T follicular helper cell (primary cell): ENCODE results near the gene HSPB6.
"Not testable (repeated sequence)": the region's sequence is repeated elsewhere in the genome, so short reads cannot be mapped to it uniquely, and the experiment has no call there.

Experiments used
- DNase-seq: peaks from one replicate; pipeline ENCODE4 v3.0.0-alpha.2; 2020; ENCODE audit warnings: low read depth

HSPB6 gene

DNA sequence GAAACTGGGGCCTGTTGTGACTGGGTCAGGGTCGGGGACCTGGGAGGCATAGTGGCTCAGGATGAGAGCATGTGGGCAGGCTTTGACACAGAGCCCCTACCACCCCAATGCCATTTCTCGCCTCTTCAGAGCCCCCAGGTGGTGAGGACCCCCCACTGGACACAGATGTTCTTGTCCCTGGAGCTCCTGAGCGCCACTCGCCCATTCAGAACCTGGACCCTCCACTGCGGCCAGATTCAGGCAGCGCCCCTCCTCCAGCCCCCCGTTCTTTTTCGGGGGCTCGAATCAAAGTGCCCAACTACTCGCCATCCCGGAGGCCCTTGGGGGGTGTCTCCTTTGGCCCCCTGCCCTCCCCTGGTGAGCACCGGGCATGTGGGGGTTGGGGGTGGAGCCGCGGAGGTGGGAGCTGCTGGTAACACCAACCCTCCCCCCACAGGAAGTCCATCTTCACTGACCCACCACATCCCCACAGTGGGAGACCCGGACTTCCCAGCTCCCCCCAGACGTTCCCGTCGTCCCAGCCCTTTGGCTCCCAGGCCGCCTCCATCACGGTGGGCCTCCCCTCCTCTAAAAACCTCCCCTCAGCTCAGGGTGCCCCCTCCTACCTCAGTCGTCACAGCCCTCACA is 24.9 kb downstream of the HSPB6 start:
- no peak for DNase-seq

DNA sequence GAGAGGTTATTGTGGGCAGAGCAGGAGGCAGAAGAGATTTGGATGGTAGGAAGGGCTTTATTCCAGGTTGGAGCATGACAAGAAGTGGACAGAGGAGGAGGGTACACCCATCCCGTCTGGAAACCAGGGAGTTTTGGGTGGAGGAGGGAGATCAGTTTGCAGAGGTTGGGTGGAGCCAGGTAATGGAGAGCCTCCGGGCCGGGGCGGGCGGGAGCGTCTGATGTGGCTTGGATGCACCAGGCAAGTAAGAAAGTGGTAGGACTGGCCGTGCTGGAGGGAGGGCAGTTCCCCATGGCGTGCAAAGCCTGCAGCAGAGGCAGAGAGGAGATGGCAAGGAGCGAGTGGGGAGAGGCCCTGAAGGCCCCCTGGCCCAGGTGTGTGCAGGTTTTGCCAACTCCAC is 25.5 kb downstream of the HSPB6 start:
- no peak for DNase-seq

DNA sequence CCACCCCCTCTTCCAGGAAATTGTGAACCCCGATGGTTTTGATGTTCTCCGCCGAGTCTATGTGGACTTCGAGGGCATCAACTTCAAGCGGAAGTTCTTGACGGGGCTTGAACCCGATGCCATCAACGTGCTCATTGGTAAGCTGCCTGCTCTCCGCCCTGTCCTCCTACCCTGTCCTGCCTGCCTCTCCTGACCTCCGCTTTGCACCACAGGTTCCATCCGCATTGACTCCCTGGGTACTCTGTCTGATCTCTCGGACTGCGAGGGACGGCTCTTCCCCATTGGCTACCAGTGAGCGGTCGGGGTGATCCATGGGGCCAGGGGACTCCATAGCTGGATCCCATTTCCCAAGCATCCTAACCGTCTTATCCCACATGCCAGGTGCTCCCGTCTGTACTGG is 26.5 kb downstream of the HSPB6 start:
- DNase-seq: no peak

DNA sequence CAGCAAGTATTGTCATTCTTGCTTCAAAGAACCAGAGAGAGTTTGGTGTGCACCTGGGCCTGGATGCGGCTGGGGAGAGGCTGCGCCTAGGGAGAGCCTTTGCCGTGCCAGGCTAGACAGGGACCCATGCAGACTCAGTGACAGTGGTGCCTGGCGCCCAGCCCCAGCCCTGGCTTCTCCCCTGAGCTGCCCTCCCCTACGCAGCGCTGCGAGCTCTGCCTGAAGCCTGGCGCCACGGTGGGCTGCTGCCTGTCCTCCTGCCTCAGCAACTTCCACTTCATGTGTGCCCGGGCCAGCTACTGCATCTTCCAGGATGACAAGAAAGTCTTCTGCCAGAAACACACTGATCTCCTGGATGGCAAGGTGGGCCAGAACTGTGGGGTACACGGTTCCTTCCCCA is 27.1 kb downstream of the HSPB6 start:
- no peak for DNase-seq

DNA sequence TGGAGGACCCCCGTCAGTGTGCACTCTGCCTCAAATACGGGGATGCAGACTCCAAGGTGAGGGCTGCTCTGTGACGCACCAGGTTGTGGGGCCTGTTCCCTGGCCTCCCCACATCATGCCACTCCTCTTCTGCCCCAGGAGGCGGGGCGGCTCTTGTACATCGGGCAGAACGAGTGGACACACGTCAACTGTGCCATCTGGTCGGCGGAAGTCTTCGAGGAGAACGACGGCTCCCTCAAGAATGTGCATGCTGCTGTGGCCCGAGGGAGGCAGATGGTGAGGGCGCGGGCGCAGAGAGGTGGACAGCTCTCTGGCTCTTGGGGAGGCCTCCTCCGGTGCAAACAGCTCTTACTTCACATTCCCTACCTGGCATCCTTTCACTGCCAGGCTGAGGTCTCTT is 27.8 kb downstream of the HSPB6 start:
- DNase-seq: no peak

DNA sequence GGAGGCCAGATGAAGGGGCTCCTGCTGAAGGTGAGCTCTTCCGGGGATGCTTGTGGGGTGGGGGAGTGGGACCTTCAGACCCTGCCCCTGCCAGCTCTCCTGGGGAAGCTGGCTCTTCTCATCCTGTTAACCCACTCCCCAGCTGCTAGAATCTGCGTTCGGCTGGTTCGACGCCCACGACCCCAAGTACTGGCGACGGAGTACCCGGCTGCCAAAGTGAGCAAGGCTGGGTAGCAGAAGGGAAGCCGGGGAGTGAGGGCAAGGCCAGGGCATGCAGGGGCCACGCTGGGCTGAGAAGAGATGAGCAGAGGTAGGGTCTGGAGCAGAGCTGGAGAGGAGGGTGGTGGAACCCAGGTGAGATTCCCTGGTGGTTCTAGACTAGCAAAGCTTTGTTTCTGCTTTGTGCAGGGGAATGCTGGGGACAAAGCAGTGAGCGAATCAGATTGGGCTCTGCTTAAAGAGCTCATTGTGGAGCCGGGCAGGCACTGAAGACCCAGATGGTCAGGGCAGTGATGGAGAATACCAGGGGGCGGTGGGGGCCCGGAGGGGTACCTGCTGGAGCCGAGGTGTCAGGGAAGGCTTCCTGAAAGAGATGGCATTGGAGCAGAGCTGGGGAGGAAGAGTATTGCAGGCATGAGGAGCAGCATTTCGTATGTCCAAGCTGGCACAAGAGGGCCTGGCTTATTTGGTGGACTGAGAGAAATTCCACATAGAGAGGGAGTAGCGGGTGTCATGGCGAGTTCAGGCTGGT is 28.7 kb downstream of the HSPB6 start:
- DNase-seq: no peak

DNA sequence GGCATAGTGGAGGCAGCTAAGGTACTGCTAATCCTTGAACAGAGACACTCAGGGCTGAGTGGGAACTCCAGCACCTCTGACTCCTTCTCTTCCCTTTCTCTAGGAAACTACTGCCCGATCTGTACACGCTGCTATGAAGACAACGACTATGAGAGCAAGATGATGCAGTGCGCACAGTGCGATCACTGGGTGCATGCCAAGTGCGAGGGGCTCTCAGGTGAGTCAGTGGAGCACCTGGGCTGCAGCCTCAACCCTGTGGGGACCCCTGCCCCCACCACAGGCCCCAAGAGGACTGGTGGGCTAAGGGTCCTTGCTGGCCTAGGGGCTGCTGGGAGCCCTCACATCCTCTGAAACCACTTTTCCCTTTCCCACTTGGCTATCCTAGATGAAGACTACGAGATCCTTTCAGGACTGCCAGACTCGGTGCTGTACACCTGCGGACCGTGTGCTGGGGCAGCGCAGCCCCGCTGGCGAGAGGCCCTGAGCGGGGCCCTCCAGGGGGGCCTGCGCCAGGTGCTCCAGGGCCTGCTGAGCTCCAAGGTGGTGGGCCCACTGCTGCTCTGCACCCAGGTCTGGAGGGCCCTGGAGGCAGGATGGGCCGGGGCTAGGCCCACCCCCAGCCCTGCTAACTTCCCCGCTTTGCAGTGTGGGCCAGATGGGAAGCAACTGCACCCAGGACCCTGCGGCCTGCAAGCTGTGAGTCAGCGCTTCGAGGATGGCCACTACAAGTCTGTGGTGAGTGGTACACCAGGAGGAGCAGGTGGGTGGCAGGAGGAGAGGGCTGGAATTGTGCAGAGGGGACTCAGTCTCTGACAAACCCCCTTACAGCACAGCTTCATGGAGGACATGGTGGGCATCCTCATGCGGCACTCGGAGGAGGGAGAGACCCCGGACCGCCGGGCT is 29.5 kb downstream of the HSPB6 start:
- DNase-seq: no peak

DNA sequence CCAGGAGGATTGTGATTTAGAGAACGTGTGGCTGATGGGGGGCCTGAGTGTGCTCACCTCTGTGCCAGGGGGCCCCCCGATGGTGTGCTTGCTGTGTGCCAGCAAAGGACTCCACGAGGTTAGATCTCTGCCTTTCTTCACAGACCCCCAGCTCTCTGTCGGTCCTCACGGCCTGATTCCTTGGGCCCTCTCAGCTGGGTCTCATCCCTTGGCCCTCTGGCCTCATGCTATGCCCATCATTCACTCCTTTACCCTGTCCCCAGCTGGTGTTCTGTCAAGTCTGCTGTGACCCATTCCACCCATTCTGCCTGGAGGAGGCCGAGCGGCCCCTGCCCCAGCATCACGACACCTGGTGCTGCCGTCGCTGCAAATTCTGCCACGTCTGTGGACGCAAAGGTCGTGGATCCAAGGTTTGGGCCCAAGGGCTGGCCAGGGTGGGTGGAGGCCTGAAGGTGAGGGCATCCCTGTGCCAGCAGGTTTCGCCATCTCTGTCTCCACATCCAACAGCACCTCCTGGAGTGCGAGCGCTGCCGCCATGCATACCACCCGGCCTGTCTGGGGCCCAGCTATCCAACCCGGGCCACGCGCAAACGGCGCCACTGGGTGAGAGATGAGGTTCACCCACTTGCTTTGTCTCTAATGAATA is 31.5 kb downstream of the HSPB6 start:
- no peak for DNase-seq

DNA sequence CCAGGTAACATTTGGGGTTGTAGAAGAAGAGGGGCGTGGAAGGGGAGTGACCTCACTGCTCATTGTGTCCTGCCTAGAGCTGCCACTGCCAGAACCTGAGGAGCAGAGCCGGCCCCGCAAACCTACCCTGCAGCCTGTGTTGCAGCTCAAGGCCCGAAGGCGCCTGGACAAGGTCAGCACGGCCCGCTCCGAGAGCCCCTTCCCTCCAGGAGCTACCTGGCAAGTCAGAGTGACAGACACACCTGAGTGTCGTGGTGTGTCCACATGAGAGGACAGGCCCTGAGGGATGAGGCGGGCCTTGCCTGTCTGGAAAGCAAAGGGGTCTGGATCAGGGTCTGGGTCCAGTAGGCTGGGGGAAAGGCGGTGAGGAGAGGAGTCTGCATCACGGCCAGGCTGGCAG is 32.3 kb downstream of the HSPB6 start:
- DNase-seq: no peak

DNA sequence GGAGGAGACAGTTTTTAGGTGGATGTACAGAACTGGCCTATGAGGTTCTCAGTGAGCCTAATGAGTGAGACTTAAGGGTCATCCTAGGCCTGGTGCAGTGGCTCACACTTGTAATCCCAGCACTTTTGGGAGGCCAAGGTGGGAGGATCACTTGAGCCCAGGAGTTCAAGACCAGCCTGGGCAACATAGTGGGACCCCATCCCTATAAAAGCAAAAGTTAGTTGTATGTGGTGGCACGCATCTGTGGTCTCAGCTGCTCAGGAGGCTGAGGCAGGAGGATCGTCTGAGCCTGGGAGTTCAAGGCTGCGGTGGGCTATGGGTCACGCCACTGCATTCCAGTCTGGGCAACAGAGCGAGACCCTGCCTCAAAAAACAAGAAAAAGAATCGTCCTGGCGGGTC is 32.7 kb downstream of the HSPB6 start:
- DNase-seq: not testable (repeated sequence)

DNA sequence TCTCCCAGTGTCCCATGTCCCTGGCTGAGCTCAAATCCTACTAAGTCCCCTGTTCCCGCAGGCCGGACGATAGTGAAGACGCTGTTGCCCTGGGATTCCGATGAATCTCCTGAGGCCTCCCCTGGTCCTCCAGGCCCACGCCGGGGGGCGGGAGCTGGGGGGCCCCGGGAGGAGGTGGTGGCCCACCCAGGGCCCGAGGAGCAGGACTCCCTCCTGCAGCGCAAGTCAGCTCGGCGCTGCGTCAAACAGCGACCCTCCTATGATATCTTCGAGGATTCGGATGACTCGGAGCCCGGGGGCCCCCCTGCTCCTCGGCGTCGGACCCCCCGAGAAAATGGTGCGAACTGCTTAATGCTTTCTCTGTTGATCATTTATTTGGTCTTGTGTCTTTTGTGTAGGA is 33.2 kb downstream of the HSPB6 start:
- no peak for DNase-seq

DNA sequence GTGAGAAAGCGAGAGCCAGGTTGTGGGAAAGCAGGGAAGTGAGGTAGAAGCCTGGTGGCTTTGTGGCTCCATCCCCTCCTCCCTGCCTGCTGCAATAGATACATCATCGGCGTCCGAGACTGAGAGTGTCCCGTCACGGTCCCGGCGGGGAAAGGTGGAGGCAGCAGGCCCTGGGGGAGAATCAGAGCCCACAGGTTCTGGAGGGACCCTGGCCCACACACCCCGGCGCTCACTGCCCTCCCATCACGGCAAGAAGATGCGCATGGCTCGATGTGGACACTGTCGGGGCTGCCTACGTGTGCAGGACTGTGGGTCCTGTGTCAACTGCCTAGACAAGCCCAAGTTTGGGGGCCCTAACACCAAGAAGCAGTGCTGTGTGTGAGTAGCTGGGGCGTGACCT is 33.9 kb downstream of the HSPB6 start:
- DNase-seq: no peak

DNA sequence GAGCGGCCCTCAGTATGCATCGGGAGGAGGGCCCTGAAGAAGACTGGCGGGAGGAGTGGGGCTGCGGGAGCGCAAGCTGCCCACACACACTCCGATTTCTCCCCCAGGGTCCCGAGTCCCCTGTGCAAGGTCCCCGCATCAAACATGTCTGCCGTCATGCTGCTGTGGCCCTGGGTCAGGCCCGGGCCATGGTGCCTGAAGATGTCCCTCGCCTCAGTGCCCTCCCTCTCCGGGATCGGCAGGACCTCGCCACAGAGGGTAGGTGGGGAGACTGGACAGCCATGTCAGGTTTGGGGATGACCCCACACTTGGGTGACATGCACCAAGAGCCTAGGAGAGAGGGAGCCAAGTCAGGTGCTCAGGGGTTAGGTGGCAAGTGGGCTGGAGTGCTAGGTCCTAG is 34.4 kb downstream of the HSPB6 start:
- DNase-seq: no peak

DNA sequence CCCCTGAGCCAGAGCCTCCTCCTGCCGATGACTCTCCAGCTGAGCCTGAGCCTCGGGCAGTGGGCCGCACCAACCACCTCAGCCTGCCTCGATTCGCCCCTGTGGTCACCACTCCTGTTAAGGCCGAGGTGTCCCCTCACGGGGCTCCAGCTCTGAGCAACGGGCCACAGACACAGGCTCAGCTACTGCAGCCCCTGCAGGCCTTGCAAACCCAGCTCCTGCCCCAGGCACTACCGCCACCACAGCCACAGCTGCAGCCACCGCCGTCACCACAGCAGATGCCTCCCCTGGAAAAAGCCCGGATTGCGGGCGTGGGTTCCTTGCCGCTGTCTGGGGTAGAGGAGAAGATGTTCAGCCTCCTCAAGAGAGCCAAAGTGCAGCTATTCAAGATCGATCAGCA is 35.5 kb downstream of the HSPB6 start:
- DNase-seq: no peak

DNA sequence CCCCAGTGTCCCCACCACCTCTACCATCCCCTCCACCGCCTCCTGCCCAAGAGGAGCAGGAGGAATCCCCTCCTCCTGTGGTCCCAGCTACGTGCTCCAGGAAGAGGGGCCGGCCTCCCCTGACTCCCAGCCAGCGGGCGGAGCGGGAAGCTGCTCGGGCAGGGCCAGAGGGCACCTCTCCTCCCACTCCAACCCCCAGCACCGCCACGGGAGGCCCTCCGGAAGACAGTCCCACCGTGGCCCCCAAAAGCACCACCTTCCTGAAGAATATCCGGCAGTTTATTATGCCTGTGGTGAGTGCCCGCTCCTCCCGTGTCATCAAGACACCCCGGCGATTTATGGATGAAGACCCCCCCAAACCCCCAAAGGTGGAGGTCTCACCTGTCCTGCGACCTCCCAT is 36.2 kb downstream of the HSPB6 start:
- no peak for DNase-seq

DNA sequence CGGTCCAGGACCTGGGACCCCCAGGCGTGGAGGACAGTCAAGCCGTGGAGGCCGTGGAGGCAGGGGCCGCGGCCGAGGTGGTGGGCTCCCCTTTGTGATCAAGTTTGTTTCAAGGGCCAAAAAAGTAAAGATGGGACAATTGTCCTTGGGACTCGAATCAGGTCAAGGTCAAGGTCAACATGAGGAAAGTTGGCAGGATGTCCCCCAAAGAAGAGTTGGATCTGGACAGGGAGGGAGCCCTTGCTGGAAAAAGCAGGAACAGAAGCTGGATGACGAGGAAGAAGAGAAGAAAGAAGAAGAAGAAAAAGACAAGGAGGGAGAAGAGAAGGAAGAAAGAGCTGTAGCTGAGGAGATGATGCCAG is 36.7 kb downstream of the HSPB6 start:
- DNase-seq: no peak

DNA sequence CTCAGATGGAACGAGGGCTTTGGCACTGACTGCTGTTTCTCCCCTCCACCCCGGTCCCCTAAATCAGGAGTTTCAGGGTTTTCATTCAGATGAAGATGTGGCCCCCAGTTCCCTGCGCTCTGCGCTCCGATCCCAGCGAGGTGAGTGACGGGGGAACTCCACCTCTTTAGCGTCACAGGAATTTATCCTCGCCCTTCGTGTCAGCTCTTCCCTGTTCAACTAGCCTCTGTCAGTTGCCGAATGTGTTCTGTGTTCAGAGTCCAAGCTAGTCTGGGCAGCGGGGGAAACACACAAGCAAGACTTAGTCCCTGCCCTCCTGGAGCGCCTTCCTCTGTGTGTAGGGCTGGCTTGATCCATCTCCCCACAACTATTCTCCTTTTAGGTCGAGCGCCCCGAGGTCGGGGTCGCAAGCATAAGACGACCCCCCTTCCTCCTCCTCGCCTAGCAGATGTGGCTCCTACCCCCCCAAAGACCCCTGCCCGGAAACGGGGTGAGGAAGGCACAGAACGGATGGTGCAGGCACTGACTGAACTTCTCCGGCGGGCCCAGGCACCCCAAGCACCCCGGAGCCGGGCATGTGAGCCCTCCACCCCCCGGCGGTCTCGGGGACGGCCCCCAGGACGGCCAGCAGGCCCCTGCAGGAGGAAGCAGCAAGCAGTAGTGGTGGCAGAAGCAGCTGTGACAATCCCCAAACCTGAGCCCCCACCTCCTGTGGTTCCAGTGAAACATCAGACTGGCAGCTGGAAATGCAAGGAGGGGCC is 37.2 kb downstream of the HSPB6 start:
- DNase-seq: no peak

DNA sequence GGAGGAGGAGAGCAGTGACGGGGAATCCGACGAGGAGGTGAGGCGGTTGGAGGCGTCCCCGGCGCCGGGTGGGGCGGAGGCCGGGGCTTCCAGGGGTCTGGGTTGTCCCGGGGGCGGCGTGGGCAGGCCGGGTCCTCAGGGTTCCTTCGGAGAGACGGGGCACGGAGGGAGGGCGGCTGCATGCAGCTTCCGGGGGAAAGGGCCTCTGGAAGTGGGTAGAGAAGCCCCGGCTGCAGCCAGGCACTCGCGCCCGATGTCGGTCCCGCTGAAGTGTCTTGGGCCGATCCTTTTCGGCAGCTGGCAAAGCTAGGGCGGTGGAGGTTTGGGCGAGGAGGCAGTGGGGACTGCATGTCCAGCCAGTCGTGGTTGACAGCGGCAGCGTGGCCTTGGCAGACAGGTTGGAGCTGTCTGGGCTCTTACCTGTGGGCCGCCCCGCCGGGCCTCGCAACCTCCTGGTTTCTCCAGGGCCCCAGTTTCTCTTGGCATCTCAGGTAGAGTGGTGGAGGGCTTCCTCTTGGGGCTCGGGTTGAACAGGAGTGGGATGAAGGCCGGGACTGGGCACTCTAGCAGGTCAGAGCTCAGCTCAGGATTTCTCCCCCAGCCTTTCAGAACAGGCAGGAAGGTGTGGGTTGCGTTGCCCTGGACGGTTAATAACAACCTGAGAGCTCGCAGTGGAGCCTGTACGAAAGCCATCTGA is 38.3 kb downstream of the HSPB6 start:
- no peak for DNase-seq

DNA sequence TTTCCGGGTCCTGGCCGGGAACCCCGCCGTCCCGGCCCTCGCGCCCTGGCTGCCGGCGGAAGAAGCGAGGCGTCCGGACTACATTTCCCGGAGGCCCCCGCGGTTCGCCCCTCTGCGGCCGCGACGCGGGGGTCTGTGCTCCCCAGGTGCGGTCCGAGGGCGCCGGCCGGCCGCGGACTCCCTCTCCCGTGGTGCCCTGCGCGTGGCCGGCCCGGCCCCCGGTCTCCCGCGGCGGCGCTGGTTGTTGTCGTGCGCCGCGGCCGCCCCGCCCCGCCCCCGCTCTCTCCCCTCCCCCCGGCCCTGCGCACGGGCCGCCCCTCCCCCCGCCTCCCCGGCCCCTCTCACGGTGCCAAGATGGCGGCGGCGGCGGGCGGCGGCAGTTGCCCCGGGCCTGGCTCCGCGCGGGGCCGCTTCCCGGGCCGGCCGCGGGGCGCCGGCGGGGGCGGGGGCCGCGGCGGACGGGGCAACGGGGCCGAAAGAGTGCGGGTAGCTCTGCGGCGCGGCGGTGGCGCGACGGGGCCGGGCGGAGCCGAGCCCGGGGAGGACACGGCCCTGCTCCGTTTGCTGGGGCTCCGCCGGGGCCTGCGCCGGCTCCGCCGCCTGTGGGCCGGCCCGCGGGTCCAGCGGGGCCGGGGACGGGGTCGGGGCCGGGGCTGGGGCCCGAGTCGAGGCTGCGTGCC is 39.0 kb downstream of the HSPB6 start, which contains the start of gene KMT2B:
Gene KMT2B (plus strand): TSS at position 339 of the 680 bp plus-strand sequence. CDS start 16 bp downstream, at position 355.
- no peak for DNase-seq
